NCI-H2081 (cell line): ENCODE results near the gene CXCL3.

Source experiments
- DNase-seq, 2 experiments: peaks; one replicate each; lab custom pipeline; 2025; lab: John Stamatoyannopoulos, UW

The CXCL3 gene

DNA sequence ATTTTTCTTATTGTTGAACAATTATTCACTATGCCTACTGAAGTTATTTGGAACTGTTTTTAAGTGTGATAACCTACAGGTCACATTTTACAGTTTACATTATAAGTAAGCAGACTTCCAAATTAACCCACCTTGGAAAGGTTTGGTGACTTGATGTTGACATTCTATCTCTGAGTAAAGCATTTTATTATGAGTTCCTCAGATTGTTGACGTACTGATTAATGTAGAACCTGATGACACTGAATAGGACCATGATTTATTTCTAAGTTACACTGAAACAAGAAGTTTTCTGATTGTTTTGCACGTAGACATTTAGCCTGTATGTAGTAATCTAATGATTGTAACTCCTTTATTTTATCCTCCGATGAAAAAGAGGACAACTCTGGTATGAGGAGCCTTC is 17.0 kb upstream of the CXCL3 start:
- no peak for DNase-seq

DNA sequence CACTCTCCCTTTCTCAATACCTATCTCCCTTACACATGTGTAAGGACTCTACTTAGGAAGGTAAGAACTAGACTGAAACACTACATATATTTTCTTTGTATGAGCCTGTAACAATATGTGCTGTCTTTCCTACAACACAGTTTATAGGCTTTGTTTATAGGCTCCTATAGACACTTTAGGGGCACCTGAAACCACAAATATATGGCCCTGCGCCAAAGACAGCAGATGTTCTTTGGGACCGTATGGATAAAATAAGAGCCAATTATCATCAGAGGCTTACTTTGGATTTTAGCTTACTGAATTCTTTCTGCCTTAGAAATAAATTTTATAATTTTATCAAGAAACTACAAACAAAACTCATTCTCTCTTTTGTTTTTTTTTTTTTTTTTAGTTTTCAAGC is 16.6 kb upstream of the CXCL3 start:
- peak in 1 of 2 experiments; percentile 37 for DNase-seq

DNA sequence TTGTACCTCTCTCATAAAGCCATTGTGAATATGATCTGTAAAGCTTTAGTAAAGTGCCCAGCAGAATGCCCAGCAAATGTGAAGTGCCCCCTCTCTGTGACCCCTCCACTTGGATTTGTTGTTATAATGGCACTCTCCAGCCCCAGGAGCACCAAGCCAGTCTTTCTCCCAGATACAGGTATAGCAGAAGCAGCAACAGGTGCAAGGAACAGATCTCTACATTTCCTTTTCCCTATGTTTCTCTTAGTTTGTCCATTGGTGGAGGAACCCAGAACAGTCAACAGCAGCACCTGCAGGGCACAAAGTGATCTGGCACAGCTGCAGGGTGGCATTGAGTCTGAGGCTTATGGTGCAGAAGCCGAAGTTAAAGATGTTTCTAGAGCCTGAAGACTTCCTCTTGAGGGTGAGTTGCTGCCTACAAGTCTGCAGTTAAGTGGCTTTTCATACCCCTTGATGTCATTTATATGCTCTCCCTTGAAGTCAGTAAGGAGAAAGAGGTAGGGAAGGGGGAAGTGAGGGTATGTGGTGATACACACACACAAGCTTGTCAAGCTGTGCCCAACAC is 16.1 kb upstream of the CXCL3 start:
- DNase-seq, result no peak

GRCh38 chr4:74047152-74047551 is 8.7 kb upstream of the CXCL3 start:
- no peak for DNase-seq

DNA sequence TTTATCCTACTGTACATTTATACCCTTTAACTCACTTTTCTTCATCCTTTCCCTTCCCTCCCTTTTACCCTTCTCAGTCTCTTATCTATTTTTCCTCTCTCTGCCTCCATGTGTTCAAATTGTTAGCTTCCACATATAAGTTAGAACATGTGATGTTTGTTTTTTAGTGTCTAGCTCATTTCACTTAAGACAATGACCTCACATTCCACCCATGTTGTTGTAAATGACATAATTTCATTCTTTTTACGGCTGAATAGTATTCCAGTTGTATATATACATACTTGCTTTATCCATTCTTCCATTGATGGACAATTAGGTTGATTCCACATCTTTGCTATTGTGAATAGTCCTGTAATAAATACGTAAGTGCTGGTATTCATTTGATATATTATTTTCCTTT is 7.3 kb upstream of the CXCL3 start:
- no peak for DNase-seq

- DNase-seq, result no peak
Measured at GRCh38 chr4:74045247-74045646, 6.8 kb upstream of the CXCL3 start.

DNA sequence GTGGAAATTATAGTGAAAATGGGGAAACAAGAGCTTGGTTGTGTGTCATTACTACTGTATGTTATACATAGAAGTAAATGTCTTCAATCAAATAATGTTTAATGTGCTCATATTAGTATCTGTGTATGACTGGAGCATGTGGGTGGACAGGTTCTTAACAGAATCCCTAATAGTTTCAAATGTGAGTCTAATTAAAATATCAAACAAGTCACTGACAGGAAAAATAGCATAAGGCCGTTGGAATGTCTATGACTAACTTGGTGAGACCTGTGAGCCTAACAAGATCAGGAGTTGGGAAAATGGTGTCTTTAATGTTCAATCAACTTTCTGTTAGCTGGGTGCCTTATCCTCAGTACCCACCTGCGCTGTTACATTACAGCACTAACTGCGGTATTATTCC is 6.2 kb upstream of the CXCL3 start:
- no peak for DNase-seq

DNA sequence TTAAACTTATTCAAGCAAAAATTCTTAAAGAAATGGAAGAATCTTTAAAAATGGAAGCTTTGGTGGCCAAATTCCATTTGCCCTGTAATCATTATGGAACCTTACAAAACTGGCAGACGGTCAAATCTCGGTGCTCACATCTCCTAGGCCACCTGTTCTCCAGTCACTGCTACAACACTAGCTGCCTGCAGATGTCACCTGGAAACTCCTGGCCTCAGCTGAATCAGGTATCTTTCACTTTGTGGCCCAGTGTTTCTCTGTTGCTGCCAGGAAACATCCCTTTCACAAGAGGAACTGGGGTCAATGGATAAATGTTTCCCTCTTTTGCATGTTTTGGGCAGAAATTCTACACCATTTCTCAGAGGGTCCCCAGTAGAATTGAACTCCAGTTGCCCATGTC is 4.2 kb upstream of the CXCL3 start:
- peak in 1 of 2 experiments; percentile 3 for DNase-seq

GRCh38 chr4:74041418-74041817 is 2.9 kb upstream of the CXCL3 start:
- no peak for DNase-seq

GRCh38 chr4:74039315-74039763 is 850 bp upstream of the CXCL3 start:
- no peak for DNase-seq

- no peak for DNase-seq
Measured at GRCh38 chr4:74038086-74038424, 434 bp downstream of the CXCL3 start.

DNA sequence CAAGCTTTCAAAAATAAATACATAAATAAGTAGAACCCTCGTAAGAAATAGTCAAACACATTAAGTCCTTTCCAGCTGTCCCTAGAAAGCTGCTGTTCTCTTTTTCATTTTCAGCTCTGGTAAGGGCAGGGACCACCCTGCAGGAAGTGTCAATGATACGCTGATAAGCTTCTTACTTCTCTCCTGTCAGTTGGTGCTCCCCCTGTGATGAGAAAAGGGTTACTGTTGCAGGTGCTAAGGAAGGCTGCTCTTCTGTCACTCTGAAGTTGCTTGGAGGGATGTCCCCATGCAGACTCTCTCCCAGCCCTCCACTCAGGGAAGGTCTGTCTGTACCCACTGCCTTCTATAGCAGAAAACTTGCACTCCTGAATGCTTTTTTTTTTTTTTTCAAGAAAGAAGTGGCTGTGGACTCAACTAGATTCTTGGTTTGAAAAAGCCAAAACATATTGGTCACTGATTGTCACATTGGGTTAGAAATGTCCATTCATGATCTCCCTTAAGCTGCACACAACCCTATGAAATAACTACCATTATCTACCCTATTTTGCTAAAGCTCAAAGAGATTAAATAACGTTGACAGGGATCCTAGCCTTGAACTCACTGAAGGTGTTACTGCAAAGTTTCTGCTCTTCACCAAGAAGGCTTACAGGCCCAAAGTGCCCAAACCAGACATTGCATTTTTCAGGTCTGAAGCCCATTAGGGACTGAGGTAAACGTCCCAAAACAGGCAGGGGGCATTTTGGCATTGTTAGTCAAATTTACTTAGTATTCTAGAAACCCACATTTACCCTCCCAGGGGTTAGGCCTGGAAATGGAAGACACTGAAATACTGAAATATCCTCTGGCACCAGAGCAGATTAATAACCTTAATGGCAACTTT is 1.2 kb downstream of the CXCL3 start:
- no peak for DNase-seq

- no peak for DNase-seq
Measured at GRCh38 chr4:74033739-74034138, 4.8 kb downstream of the CXCL3 start.

DNA sequence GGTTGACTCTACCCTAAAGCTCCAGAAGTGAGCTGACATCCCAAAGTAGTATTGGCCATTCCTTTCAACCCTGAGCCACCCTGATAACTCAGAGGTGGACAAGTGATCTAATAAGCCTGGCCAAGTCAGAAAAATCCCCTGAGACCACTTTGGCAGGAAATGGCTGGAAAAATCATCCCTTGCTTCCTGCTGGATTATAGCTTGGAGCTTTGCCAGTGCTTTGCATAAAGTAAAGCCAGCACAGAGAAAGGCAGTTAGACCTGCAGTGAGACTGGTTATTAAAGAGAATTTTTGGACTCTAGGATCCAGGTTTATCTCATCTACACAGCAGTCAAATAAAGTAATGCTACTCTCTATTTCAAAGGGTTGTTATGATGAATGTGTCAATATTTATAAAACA is 6.4 kb downstream of the CXCL3 start:
- peak in 1 of 2 experiments; percentile 4 for DNase-seq

DNA sequence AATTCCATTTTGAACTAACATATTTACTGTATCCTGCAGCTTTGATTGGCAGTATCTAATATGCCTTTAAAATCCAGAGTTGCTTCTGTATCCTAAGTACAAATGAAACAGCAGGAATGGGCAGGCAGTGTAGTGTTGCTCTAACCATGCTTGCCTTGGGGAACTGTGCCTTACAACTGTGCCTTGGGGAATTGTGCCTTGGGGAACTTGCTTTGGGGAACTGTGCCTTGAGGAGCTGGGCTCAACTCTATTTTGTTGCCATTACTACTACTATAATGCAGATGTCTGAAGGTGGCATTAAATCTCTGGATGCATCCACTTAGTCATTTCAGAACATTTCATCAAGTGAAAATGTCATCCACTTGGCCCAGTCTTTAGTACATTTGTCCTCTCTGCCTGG is 6.9 kb downstream of the CXCL3 start:
- no peak for DNase-seq

DNA sequence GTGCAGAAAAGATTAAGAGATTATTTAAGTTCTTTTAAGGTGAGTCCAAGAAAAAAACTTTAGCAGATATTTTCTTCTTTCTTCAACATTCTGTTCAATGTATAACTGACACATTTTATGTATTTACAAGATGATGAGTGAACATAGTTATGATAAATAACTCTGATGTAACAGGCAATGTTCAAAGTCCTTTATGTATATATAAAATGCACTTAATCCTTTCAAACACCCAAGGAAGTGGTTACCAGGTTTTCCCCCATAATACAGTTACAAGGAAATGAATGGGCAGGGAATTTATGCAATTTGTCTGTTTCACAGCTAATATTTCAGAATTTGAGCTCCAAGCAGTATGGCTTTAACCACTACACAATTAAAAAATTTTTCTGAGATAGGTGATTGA is 8.2 kb downstream of the CXCL3 start:
- no peak for DNase-seq

GRCh38 chr4:74028504-74028903 is 10.0 kb downstream of the CXCL3 start:
- DNase-seq, result no peak

DNA sequence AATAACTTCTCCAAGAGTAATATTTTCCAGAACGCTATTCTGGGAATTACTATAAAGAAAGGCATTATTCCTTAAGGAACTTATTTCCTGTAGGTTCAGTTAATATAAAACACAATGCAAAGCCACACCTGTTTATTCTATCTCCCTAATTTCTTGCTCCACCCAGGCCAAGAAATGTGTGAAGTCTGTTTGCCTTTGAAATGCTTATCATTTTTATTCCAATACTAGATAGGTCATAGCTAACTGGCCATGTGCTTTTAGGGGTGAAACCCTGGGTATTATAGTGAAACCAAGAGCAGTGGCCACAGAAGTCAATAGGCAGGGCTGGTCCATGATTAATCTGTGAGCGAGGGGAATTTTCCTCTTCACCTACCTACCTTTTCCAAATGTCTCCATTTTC is 14.8 kb downstream of the CXCL3 start:
- DNase-seq, result no peak

DNA sequence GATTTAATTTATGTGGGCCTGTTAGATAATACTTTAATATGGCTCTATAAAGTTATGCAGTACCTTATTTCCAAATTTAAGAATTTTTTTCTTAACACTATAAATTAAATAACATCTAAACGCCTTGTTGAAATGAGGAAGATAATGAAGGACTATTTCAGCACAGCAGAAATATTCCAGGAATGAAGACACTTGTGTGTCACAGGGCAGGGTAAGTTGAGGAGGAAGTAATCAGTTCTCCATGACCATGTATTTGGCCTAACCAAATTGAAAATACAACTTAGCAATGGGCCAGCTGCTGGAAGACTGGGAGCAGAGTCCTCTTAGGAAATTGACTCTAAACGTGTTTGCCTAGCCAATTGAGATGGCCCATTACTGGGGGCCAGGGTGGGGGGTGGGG is 16.9 kb downstream of the CXCL3 start:
- DNase-seq, result no peak

GRCh38 chr4:74018771-74019170 is 19.7 kb downstream of the CXCL3 start:
- DNase-seq, result no peak

DNA sequence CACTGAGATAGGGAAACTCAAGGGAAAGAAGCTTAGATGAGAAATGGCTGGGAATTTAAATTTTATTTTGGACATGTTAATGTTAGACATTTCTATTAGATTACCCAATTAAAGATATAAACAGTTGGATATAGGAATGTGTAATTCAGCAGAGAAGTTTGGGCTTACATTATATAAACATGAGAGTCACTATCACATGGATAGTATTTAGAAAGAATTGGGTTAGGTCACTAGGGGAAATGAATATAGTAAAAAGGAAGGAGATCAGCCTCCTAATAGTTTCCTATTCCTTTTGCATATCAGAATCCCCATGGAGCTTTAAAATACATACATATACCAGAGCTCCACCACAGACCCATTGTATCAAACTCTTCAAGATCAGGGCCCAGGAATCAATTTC is 20.4 kb downstream of the CXCL3 start:
- DNase-seq, result no peak

- DNase-seq, result no peak
Measured at GRCh38 chr4:74016068-74016467, 22.4 kb downstream of the CXCL3 start.

DNA sequence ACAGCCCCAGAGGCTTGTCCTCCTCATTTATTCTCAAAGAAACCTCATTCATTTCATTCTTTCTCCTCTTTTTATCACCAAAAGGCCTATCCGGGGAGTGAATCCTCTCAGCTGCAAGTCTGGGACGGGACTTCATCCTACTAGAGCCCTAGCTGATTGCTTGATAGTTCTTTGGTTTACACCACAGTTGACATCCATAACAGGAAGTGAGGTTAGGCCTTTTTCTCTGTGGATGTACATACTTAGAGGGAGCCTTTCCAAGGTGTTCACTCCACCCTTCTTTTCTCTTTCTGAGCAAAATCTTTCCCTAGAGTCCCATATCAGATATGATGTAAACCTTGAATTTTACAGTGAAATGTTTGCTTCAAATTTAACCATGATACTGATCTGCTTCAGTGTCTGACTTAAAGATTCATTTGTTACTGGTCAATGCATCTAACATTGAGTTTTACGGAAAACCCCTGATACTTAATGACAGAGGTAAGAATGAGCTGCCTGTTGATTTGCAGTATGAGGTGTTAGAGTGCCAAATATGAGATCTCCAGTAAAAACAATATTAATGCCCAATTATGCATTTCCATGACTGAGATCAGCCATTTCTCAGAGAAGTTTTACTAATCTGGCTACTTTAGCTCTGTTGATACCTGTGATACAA is 23.2 kb downstream of the CXCL3 start:
- DNase-seq, result no peak
